NCI-H526 treated with DMSO at 0.1 percent for 48 hours (cell line): ENCODE results near the gene CCL13.

ENCODE experiments used
- DNase-seq: peaks from one replicate; lab custom pipeline; 2025; lab: John Stamatoyannopoulos, UW

The CCL13 gene

DNA sequence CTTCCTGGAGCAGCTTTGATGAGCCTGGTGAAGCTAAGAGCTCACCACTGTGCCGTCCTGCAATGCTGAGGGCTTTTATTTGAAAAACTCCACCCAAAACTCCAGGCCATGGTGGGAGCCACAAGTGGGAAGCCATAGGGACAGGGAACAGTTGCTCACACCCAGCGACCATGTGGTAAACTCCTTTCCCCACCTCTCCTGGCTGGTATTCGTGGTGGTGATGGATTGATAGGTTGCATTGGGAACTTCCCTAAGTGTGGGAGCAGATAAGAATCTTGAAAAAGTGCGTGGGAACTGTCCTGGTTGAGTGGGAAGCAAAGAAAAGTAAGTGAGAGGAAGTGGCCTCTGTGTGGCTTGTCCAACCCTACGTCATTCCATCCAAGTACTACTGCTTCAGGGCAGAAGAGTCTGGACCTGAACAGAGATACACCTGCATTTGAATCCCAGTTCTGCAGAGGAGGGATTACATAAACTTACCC lies 6.9 kb downstream of the CCL13 start, which contains the start of gene CCL1:
Gene CCL1 (minus strand): TSS at position 51 of the 479 bp plus-strand sequence. CDS start 72 bp downstream, outside the sequence.
- no peak for DNase-seq

DNA sequence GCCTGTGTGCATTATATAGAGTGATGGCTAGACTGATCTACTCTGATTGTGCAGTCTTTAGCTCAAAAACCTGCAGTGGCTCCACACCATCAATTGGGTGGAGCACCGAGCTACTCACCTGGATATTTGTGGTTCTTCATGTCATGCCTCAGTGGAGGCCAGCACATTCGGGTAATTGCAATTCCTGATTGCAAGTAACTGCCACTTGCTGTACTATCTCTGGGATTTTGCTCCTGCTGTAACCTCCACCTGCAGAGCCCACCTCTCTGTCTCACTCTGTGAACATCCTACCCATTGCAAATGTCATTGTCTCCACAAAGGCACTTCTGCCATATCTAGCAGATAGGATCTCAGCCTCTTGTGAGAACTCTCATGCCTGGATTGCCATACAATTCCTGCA lies 8.5 kb downstream of the CCL13 start:
- DNase-seq, result no peak

DNA sequence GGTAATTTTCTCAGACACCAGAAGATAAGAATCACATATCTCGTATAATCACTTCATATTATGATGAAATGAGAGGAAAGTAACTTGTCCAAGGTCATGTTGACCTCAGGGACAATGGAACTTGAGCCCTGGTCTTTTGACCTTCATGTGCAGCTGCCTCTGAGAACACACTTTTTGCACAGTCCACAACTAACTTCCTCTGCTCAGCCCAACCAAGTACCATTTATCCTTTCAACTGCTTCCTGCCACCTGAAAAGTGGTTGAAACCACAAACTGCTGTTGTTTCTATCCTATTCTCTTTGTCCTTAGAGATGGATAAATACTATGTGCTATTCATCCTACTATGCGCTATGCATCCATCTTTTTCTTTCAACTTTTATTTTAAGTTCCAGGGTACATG lies 9.1 kb downstream of the CCL13 start:
- no peak for DNase-seq

DNA sequence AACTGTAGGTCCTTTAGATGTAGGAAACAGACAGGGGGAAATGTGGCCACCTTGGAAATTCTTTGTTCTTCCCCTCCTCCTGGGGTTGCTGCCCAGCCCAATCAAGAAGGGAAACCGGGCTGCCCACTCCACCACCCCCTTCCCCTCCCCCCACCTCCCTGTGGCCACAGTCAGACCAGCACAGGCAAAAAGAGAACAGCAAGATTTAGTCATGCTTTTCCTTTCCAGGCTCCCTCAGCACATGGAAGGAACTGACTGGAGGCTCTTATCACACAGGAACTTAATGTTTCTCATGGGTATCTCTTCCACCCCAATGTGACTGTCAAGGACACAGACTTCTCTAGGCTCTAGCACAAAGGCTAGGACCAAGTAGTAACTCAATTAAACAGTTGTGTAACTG lies 9.7 kb downstream of the CCL13 start:
- DNase-seq, result no peak

DNA sequence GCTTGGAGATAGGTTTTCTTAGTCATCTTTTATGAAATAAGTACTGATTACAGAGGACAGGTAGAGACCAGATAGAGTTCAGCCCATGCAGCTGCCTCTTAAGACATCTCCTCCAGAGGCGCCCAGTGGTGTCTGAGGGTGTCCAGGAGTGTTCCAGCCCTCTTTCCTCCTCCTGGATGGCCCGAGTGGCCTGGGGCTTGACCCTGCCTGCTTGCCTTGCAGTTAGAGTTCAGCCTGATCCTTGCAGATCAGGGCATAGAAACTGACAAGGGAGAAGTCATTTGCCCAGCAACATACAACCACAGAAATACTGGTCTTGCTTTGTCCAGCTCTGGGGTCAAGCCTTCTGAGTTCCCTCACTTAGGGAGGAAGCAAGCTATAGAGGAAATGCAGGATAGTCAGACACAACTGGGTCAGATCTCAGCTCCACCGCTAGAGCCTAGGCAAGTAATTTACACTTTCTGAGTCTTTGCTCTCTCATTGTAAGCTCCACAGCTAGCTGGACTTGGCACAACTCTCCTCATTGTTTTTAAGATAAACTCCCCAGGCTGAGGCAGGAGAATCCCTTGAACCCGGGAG lies 10.3 kb downstream of the CCL13 start:
- DNase-seq, result no peak

DNA sequence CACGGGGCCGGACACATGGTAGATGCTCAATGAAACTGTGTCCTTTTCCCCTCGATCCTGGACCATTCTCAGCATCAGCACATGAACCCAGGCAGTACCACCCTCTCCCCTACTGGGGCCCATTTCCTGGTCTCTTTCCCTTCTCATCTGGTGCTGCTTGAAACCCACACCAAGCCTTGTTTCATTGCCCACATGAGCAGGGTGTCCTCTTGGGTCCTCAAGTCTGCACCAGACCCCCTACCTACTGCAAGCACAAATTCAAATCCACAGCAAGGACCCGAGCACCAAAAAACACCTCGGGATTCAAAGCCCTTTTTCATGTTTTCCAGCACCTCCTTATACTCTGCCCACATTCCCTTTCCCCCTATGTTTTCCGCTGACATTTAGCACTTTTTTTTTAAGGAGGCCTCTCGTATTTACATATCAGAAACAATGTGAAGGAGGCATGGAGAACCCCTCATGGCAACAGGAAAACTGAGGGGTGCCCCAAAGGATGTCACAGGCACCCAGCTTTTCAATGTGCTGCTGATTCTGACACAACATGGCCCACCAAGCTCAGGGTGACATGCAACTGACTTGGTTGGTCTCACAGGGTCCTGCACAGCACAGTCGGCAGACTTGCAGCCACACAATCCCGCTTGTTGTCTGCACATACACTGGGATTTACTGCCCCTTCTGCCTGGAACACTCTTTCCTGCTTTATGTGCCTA lies 11.4 kb downstream of the CCL13 start:
- DNase-seq, result no peak

DNA sequence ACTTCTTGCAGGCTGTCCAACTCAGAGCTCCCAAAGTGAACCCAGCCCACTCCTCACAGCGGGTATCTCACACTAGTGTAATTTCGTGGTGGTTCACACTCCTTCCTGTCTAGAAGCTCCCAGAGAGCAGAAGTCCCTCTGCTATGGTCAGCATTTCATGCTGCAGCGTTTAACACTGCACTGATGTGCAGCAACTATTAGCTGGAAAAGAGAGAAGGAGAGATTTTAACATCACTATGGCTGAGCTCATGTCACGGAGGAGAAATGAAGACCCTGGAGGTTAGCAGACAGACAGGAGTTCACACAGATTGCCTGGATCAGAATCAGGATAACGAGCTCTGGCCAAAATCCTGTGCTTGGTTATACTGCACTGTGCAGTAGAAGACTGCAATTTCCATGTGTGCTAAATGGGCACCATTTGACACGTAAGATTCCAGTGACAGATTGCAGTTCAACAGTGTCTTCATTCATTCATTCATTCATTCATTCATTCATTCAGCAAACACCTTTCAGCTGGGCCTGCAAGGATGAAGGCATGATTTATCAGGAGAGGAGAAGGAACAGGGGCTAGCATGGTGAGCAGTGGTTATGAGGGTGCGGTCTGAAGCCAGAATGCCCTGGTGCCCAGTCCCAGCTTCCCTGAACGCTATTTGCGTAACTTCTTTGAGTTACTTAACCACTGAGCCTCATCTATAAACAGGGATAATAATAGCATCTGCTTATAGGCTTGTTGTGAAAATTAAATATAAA lies 12.1 kb downstream of the CCL13 start:
- no peak for DNase-seq

DNA sequence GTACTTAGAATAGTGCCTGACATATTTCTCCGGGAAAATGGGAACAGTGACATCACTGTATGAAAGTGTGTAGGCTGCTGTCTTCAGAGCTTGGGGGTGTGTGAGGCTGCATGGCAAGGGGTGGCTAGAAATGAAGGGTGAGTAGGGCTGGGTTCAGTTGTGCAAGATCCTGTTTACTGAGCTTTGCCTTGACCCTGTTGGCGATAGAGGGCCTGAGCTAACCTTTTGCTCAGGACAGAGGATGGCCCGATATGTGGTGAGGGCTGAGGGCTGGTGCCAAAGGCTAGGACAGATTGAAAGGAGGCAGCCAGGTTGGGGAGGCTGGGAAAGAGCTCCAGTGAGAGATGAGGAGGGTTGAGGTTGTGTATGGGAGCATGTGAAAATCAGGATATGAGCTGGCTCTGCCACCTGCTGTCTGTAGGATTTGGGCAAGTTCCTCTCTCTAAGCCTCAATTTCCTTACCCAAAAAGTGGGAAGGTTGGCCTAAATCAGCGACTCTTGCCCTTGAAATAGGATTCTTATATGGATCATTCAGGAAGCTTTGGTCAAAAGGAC lies 12.7 kb downstream of the CCL13 start:
- no peak for DNase-seq

DNA sequence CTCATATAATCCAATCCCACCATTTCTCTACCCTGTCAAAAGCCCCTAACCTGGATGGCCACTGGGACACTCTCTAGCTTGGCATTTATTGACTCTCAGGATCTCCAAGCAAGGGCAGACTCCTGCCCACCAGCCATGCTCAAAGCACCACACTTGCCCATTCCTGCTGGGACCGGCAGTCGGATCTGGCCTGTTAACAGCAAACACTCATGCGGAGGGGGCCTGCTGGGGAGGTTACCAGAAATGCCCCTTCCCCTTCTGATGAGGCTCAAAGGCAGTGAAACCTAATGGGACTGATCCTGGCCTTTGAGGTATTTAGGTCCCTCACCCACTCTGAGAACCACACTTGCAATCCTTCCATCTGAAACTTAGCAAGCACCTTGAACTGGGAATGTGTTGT lies 13.3 kb downstream of the CCL13 start:
- no peak for DNase-seq

DNA sequence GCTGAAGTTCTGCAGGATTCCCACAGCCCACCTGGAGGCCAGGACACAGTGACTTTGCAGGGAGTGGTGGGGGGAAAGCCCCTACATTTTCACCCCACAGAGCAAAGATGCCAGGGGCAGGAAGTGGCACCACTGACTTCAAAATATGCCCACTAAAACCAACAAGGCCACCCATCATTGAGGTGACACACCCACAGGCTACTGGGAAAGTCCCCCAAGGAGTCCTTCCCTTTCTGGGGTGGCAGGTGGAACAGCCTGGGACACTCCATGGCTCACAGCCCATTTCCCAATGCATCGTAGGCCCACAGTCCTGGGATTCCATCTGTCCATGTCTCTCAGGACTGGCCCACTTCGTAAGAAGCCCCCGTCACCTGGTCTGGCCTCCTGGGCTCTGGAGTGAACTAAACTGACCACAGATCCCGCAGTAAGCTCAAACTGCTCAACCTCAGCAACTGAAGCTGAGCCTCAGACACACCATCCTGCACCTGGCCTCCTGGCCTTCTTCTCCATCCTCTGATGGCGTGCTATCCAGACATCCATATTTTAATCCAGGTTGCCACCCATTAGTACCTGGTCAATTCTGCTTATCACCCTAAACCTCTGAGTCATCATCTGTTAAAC lies 14.2 kb downstream of the CCL13 start:
- no peak for DNase-seq

DNA sequence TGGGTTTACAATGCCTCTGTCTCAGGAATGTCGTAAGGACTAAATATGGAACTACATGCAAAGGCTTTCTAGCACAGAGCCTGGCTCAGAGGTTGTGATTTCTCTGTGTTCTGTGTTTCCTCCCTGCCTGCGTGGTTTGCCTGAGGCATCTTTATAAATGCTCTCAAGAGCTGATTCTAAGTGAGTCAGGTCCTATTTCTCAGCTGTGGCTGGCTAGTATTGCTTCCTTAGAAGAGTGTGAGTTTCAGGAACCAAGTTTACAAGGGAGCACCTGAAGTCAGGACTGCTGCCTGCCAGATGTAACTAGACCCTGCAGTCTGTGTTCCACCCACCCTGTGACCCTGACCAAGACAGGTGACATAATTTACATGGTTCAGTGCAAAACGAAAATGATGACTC lies 14.7 kb downstream of the CCL13 start:
- no peak for DNase-seq

DNA sequence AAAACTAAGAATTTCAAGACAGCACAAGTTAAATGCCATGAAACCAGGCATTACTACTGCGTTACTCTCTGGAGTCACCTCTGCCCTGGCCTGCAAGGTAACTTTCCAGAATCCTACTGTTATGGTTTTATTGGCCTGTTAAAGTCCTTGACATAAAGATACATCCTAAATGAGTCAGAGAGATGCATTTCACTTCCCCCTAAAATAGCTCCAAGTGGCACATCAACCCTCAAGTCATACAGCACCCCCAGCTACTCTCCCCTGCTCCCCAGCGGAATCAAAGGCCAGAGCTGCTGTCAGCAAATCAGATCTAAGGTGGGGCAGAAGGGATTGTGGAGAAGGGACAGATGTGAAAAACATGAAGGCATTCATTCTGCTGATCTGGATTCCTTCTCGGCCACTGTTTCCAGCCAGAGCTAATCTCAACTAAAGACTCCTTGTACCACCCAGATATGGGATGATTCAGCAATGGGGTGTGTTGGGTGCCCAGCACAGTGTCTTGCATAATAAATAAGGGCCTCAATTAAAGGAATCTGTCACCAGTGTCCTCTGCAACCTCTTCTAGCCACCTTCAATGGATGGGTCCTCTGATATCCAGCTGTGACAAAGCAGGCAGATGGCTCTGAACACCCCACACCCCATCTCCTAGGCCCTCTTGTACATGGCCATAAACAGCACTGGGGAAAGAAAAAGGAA lies 15.3 kb downstream of the CCL13 start:
- no peak for DNase-seq

DNA sequence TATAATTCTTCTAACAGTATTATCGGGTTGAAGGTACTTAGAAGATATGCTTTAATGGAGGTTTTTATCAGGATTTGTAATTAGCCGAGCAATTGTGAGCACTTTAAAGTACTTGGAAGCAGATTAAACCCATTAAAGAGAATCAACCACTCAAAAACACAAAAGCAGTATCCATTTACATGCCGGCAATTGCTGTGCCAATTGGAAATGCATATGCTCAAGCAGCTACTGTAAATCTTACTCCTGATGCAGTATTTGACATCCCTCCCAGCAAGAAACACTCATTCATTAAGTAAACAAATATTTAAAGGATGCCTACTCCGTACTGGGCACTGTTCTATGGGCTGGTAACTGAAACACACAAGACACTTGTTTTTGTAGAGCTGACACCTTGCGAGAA lies 18.2 kb downstream of the CCL13 start:
- DNase-seq, result no peak

DNA sequence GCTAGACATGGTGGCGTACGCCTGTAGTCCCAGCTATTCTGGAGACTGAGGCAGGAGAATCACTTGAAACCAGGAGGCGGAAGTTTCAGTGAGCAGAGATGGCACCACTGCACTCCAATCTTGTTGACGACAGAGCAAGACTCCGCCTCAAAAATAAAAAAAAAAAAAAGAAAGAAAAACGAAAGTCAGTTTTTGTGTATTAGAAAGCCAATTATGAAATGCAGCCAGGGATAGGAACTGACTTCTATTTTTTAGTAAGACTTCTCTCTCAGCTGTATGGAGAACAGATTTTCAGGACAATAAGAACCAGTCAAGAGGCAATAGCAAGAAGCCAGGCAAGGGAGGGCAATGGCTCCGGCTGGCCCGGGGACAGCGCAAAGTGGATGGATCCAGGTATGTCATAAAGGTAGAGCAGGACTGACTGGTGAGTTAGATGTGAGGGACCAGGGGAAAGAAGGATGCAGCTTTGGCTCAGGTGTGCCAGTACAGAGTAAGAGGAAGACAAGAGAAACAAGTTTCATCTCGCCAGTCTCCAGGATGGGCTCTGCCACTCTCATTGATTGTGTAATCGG lies 19.2 kb downstream of the CCL13 start:
- DNase-seq, result no peak

DNA sequence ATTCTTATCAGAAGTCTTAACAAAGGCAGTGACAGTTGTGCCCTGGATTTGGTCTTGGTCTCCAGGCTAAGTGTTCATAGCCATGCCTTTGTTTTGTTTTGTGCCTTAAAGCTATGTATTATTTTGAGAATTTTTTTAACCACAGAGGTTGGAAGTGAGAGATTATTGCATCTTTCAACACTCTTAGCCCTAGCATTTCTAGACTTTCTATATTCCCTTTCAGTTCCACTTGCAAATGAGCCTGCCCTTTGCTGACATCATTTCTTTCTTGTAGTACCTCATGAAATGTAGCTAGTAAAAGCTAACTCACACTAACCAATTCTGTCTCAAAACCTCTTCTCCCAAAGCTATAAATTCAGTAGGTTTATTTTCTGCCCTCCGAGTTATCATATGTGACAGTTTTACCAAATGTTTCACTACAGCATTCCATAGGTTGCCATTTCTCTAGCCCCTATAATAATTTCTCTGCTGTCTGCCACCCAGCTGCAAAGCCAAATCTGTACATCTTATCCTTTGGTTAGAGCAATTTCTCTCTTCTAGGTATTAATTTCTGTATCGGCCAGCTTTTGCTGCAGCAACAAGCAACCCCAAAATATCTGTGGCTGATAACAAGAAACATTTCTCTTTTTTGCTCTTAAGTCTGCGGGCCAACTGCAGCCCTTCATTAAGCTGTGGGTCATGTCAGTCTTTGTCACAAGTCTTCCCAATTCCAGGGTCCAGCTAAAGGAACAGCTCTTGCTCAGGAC lies 21.0 kb downstream of the CCL13 start:
- no peak for DNase-seq

DNA sequence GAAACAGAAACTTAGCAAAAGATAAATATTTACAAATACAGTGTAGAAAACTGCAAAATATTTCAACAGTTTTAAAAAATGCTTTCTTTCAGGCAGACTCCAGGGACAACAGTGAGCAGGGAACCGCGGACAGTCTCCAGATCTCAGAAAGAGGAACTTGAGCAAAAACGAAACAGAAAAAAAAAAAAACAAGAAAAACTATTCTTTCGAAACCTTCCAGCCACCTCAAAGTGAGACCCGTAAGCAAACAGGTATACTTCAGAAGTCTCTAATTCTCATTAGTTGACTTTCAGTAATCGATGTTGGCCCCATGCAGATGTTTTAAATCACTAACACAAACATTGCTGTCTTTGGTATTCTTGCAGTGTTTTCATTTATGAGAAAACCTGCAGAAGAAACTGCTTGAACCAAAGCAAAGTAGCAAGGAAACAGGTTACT lies 22.4 kb downstream of the CCL13 start:
- no peak for DNase-seq

DNA sequence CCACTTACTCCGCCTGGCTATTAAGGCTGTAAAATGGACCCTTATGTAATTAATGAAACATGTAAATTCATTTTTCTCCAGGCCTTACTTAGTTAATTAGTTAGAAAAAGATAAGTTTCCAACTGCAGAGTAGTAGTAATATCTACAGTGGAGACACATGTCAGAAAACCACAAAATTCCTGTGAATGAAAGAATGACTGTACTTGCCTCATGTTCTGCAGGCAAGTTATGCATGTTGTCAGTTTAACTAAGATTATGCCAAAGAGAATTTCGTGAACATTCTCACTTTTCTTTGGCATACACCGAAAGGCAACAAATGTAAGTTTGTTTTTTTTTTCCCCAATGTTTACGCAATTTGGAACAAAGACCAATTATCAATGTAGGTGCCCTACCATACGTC lies 23.6 kb downstream of the CCL13 start:
- DNase-seq, result no peak

DNA sequence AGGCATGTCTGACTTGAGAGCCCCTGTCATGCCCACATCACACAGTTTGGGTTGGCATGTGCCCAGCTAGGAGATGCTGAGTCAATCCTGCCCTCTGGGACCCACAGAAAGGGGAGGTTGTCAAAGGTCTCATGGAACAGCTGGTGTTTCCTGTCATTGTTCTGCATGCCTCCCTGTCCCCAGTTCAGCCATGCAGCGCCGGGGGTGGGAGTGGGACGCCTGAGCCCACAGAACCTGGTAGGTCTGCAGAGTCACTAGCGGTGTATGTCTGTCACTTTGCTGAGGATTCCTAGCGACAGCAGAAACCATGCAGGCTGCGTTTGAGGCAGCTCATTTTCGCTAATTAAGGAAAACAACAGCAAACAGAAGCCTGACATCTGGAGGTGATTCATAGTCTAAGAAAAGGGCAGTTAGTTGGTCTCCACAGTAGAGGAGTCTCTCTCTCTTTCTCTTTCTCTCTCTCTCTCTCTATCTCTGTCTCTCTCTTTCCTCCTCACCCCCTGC lies 26.4 kb downstream of the CCL13 start:
- DNase-seq, result no peak

DNA sequence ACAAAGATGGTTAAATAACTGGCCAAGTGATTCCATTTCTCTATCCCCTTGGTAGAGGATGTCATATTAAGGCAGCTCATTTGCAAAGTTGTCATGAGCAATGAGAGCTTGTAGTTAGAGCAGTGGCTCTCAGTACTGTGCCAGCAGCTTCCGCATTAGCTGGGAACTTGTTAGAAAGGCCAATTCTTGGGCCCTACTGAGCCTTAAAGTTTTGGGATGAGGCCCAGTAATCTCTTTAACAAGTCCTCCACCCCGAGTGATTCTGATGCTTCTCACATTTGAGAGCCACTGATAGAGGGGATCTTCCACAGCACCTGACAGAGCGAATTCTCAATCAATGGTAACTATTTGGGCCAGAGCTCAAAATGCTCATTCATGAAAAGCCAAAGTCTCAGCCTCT lies 26.9 kb downstream of the CCL13 start:
- DNase-seq, result no peak

DNA sequence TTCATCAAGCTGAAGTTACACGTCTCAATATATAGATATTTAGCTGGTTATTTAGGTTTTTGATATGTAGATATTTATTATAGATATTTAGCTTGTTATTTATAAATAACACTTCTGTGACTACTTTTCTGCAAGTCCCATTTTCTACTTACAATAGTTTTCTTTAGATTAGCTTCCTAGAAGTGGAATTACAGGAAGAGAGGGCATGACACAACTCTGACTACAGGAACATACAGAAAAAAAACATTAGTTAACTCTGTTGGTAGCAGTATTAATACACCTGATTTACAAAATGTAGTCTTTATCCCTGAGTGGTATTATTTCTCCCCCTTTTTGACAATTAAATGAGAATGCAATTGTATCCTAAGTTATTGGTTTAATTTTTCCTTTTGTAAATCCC lies 28.0 kb downstream of the CCL13 start:
- DNase-seq, result no peak
